WERI-Rb-1 (cell line): ENCODE measurements around the gene TLR7.

Source experiments
- DNase-seq: peaks from one replicate; pipeline ENCODE4 v3.0.0-alpha.2; 2020
- H3K27ac ChIP-seq: fragments of 250-450 bp; sonication (Bioruptor Pico); 2 replicates; pipeline ENCODE4 v1.5.1; 2020; ENCODE audit warnings: mild to moderate bottlenecking, moderate library complexity
- H3K27me3 ChIP-seq: fragments of 250-450 bp; sonication (Bioruptor Pico); 2 replicates; pipeline ENCODE4 v1.5.1; 2021; ENCODE audit warnings: mild to moderate bottlenecking, low read depth, moderate library complexity; ENCODE audit not compliant: insufficient read depth, severe bottlenecking
- H3K36me3 ChIP-seq: fragments of 250-450 bp; sonication (Bioruptor Pico); 2 replicates; pipeline ENCODE4 v1.5.1; 2020; ENCODE audit warnings: mild to moderate bottlenecking, moderate library complexity
- H3K4me3 ChIP-seq: 2 replicates; pipeline ENCODE4 v1.5.1; 2011; ENCODE audit warnings: low read depth, mild to moderate bottlenecking, control low read depth, low read length
- H3K9me3 ChIP-seq: fragments of 250-450 bp; sonication (Bioruptor Pico); 2 replicates; pipeline ENCODE4 v1.5.1; 2021; ENCODE audit warnings: mild to moderate bottlenecking, moderate library complexity; ENCODE audit not compliant: severe bottlenecking
- TF ChIP-seq, protein P1 (sequence below): IDR thresholded peaks from 2 replicates; pipeline ENCODE4 v1.5.1; 2011; ENCODE audit warnings: low read depth, mild to moderate bottlenecking, control low read depth, inconsistent platforms, low read length

Gene TLR7

GRCh38 chrX:12881914-12882313 is 15.0 kb downstream of the TLR7 start:
- H3K27ac ChIP-seq, result no peak overlapping the region
- TF ChIP-seq, protein P1, sequence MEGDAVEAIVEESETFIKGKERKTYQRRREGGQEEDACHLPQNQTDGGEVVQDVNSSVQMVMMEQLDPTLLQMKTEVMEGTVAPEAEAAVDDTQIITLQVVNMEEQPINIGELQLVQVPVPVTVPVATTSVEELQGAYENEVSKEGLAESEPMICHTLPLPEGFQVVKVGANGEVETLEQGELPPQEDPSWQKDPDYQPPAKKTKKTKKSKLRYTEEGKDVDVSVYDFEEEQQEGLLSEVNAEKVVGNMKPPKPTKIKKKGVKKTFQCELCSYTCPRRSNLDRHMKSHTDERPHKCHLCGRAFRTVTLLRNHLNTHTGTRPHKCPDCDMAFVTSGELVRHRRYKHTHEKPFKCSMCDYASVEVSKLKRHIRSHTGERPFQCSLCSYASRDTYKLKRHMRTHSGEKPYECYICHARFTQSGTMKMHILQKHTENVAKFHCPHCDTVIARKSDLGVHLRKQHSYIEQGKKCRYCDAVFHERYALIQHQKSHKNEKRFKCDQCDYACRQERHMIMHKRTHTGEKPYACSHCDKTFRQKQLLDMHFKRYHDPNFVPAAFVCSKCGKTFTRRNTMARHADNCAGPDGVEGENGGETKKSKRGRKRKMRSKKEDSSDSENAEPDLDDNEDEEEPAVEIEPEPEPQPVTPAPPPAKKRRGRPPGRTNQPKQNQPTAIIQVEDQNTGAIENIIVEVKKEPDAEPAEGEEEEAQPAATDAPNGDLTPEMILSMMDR, result no peak
- H3K36me3 ChIP-seq, result no peaks in the 10 kb centered on the region
- H3K9me3 ChIP-seq, result no peaks in the 10 kb centered on the region
- DNase-seq, result no peak
- H3K4me3 ChIP-seq, result no peak overlapping the region
- H3K27me3 ChIP-seq, result peaks cover 74% of the 10 kb centered on the region

DNA sequence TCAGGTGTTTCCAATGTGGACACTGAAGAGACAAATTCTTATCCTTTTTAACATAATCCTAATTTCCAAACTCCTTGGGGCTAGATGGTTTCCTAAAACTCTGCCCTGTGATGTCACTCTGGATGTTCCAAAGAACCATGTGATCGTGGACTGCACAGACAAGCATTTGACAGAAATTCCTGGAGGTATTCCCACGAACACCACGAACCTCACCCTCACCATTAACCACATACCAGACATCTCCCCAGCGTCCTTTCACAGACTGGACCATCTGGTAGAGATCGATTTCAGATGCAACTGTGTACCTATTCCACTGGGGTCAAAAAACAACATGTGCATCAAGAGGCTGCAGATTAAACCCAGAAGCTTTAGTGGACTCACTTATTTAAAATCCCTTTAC is 18.6 kb downstream of the TLR7 start:
- Histone ChIP-seq H3K27me3 (peaks cover 81% of the 10 kb centered on the region), H3K36me3 (no peaks in the 10 kb centered on the region), H3K27ac (no peak overlapping the region), H3K9me3 (peaks cover 3% of the 10 kb centered on the region), H3K4me3 (no peak overlapping the region)
- DNase-seq, result no peak
- TF ChIP-seq, protein P1, result no peak

GRCh38 chrX:12886545-12886944 is 19.7 kb downstream of the TLR7 start:
- Histone ChIP-seq H3K4me3 (no peak overlapping the region), H3K27ac (no peak overlapping the region), H3K36me3 (no peaks in the 10 kb centered on the region), H3K27me3 (peaks cover 84% of the 10 kb centered on the region), H3K9me3 (peaks cover 3% of the 10 kb centered on the region)
- DNase-seq, result no peak
- TF ChIP-seq, protein P1, result no peak

DNA sequence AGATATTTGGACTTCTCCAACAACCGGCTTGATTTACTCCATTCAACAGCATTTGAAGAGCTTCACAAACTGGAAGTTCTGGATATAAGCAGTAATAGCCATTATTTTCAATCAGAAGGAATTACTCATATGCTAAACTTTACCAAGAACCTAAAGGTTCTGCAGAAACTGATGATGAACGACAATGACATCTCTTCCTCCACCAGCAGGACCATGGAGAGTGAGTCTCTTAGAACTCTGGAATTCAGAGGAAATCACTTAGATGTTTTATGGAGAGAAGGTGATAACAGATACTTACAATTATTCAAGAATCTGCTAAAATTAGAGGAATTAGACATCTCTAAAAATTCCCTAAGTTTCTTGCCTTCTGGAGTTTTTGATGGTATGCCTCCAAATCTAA is 20.3 kb downstream of the TLR7 start:
- Histone ChIP-seq H3K27me3 (peaks cover 82% of the 10 kb centered on the region), H3K4me3 (no peak overlapping the region), H3K36me3 (no peaks in the 10 kb centered on the region), H3K27ac (no peak overlapping the region), H3K9me3 (peaks cover 3% of the 10 kb centered on the region)
- DNase-seq, result no peak
- TF ChIP-seq, protein P1, result no peak

GRCh38 chrX:12887767-12888166 is 20.9 kb downstream of the TLR7 start:
- Histone ChIP-seq H3K4me3 (no peak overlapping the region), H3K36me3 (no peaks in the 10 kb centered on the region), H3K27me3 (peaks cover 82% of the 10 kb centered on the region), H3K9me3 (peaks cover 3% of the 10 kb centered on the region), H3K27ac (no peak overlapping the region)
- DNase-seq, result no peak
- TF ChIP-seq, protein P1, result no peak

DNA sequence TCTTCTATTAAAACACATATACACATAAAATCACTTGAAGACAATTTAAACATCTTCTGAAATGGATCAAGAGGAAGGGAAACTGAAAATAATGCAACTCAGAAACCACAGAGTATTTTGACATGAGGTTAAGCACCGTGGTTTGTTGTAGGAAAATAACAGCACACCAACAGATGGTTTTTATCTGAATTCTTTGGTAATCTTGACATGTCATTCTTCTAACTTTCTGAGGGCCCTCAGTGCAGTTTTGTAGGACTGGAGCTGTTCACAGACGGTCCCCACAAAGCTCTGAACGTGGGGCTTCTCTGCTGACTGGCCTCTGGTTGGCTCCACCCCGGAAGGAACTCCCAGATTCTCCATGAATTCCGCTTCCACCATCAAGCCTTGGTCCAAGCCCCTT is 23.6 kb downstream of the TLR7 start:
- no peak for DNase-seq
- Histone ChIP-seq H3K4me3 (no peak overlapping the region), H3K36me3 (no peaks in the 10 kb centered on the region), H3K9me3 (peaks cover 3% of the 10 kb centered on the region), H3K27ac (no peak overlapping the region), H3K27me3 (peaks cover 83% of the 10 kb centered on the region)
- TF ChIP-seq, protein P1, result no peak
